GM21786 (cell line): ENCODE measurements around the gene PRAC2.
"Not testable (repeated sequence)": the region's sequence is repeated elsewhere in the genome, so short reads cannot be mapped to it uniquely, and the experiment has no call there.

Source experiments
- ATAC-seq: cut with Tn5 transposase; IDR thresholded peaks from one replicate; pipeline ENCODE4 v1.9.1; 2021; ENCODE audit not compliant: unreplicated experiment

The PRAC2 gene

DNA sequence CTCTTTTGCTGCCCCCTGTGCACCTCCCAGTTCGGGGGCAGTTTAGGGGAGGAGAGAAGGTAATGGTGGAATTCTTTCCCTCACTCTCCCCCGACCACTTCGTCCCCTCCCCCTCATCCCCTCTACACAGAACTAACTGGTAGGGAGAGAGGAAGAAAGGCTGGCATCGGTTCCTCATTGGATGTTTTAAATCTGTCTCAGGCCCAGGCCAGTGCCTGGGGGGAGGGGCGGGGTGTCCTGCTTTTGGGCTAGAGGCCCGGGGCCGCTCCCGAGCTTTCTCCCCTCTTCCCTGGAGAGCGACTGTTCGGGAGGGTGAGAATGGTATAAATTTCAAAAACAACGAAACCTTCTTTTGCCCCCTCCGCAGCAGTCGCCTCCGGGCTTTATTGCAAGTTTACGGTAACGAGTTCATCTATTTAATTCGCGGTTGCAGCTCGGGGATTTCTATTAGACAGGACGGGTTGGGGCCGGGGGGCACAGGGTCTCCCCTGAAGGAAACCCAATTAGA is at the start of gene PRAC2:
Gene PRAC2, plus strand, starts transcription at position 271 of the 508 bp plus-strand sequence. CDS start 1,226 bp downstream, outside the sequence.
- no peak for ATAC-seq

DNA sequence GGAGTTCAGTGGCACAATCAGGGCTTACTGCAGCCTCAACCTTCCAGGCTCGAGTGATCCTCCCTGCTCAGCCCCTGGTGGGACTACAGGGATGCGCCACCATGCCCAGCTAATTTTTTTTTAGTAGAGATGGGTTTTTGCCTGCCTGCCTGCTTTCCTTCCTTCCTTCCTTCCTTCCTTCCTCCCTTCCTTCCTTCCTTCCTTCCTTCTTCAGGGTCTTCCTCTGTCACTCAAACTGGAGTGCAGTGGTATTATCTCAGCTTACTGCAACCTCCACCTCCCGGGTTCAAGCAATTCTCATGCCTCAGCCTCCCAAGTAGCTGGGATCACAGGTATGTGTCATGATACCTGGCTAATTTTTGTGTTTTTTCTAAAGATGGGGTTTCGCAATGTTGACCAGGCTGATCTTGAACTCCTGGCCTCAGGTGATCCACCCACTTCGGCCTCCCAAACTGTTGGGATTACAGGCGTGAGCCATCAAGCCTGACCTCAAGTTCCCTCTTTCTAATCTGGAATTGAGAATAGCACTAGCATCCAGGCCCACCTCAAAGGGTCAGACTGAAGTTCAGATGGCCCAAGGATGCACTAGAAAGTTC is 45.9 kb upstream of the PRAC2 start:
- no peak for ATAC-seq

DNA sequence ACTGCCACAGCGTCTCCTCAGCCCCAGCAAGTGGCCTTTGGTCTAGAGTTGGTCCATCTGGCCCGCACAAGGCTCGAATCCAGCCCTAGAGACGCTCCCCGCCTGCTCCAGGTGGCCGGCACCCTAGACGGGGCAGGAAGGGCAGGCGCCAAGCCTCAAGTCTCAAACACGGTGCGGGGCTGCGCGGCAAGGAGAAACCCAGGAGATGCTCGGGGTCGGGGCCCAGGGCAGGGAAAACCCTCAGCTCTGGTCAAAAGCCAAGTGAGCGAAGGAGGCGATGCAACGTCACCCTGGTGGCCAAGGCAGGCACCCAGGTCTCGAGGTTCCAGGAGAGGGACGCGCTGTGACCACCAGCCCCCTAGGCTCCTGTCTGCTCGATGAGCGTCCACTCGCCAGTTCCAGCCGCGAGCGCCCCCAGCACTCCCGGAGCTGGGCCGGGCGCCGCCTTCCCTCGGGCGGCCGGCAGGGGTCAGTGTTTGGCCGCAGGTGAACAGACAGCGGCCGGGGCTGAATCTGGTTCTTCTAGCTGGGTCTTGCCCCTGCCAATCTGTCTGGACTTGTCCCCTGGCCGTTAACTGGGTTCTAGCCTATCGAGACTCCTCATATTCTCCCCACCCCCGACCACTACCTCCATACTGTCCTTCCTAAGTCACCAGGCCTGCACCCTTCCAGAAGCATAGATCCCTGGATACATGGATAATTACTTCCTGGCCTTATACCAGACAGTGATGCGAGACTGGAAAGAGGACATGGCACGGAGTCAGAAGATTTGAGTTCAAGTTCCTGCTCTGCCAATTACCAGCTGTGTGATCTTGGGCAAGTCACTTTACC is 44.6 kb upstream of the PRAC2 start:
- ATAC-seq: no peak

DNA sequence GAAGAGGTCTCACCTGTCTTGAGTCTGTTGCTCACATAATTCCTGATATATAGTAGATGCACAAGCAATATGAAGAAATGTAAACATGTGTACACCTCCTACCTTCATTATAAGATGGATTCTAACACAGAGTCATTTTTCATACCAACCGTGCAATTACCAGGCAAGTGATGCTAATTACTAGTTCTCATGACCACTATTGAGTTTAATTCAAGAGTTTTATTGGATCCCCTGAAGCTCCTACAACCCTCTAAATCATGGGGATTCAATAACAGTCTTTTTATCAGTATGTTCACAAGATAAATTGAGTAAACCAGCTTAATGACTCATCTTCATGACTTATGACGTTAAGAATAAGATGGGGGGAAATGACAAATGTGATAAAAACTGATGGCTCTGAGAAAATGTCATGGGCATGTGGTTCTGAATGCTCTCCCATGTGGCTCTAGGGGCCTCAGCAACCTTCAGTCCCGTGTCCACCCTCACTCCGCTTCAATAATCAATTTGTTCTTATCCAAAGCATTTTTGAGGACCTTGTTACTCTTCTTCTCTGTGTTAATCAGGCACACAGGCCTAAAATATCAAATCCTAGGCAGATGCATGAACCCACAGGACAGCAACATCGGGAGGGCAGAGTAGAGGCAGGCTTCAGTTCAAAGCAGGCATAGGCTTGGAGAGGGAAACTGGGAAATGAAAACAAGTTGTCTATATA is 43.4 kb upstream of the PRAC2 start:
- no peak for ATAC-seq

DNA sequence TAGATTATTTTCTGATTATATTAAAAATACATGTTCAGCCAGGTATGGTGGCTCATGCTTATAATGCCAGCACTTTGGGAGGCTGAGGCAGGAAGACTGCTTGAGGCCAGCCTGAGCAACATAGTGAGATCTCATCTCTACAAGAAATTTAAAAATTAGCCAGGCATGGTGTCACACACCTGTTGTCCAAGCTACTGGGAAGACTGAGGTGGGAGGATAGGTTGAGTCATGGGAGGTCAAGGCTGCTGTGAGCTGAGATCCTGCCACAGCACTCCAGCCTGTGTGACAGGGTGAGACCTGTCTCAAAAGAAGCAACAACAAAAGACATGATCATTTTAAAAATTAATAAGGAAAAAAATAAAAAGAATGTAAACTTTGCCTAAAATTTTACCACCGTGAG is 41.4 kb upstream of the PRAC2 start:
- ATAC-seq: no peak

DNA sequence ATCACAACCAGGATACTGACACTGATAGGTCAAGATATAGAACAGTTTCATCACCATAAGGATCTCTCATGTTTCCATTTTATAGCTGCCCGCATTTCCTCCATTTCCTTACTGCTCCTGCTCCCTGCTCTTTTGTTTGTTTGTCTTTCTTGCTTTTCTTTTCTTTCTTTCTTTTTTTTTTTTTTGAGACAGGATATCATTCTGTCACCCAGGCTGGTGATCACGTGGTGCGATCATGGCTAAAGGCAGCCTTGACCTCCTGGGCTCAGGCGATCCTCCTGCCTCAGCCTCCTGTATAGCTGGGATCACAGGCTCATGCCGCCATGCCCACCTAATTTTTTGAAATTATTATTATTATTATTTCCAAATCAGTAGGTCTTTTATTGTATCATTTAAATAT is 32.3 kb upstream of the PRAC2 start:
- ATAC-seq: no peak

DNA sequence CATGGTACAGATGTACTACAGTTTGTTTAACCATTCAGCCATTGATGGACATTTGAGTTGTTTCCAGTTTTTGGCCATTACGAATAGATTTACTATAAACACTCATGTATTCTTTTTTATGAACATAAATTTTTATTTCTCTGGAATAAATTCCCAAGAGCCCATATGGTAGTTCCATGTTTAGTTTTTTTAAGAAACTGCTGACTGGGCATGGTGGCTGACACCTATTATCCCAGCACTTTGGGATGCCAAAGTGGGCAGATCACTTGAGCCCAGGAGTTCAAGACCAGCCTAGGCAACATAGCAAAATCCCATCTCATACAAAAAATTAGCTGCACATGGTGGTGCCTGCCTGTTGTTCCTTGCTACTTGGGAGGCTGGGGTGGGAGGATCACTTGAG is 30.9 kb upstream of the PRAC2 start:
- no peak for ATAC-seq

DNA sequence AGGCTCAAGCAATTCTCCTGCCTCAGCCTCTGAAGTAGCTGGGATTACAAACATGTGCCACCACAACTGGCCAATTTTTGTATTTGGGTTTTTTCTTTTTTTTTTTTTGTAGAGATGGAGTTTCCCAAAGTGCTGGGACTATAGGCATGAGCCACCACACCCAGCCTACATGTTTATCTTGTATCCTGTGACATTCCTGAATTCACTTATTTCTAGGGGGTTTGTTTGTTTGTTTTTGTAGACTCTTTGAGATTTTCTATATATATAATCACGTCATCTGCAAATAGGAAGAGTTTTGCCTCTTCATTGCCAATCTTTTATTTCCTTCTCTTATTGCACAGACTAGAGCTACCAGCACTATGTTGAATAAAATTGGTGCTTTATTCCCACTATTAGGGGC is 29.8 kb upstream of the PRAC2 start:
- ATAC-seq: no peak

DNA sequence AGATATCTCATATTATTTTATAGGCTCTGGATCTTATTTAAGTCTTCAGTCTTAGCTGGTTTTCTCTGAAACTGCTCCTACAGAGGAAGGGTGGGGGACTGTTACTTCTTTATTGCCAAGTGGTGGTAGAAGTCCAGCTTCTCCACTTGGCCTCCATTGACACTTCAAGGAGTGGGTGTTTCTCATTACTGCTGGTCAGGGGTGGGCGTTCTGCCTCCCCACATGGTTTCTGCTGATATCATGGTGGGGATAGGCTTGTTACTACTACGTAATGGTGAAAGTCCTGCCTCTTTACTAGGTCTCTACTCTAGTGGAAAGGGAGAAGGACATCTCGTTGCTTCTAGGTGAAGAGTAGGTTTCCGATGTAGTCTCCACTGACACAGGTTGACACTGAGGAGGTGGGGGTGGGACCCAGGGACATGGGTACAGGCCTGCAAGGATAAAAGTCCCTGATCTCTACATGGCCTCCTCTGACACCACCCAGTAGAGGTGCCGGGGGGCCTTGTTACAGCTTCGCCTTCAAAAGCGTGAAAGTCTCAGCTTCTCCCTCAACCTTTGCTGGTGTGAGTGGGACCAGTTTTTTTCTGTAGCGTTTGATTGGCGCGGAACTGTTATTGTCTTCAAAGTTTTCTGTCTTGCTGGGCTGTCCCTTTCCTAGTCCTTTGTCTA is 21.0 kb upstream of the PRAC2 start:
- ATAC-seq: no peak

DNA sequence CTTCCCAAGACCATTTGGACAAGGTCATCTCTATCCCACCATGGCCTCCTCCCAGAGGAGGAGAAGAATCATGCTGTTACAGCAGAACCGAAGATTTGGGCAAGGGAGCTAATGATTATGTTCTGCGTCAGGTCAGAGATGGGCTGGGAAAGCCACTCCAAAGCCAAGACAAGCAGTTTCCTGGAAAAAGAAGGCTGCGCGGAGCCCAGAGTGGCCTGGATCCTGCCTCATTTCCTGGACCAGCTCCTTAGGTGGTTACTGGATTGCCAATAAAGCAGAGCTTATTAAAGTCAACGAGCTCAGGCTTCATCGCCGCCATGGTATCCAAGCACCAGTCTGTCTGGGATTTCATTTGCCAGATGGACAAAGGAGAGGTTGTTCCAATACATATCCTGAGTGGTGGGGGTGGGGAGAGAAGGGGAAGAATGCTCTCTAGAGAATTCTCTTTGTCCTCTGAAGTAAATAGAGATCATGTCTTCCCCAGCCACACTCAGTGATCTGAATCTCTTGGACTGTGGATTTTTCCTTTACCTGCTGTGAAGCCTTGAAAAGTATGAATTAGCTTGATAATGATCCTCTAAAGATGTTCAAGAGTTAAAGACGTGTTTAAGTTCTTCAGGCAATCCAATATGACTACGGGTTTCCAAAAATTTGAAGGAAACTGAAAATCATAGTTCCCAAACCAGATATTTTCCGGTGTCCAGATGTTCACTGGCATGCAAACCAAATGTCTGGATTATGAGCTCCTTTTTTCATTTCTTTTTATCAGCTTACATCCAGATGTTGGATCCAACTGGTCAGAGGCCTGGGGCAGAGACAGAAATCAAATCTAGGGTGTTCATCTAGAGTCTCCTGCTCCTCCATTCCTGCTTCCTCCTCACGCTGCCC is 18.4 kb upstream of the PRAC2 start:
- ATAC-seq: no peak

DNA sequence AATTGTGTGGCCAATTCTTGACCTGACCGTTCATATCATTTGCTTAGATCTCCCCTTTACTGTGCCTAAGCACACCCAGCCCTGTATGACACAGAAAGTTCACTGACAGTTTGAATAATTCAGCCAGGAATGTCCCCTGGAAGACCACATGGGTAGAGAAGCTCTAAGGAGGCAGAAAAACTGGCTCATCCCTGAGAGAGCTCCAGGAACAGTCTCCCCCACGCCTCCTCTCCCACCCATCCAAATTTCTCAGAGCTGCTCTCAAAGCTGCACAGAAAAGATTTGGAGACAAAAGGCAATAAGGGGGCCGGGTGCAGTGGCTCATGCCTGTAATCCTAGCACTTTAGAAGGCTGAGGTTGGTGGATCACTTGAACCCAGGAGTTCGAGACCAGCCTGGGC is 11.9 kb upstream of the PRAC2 start:
- no peak for ATAC-seq

DNA sequence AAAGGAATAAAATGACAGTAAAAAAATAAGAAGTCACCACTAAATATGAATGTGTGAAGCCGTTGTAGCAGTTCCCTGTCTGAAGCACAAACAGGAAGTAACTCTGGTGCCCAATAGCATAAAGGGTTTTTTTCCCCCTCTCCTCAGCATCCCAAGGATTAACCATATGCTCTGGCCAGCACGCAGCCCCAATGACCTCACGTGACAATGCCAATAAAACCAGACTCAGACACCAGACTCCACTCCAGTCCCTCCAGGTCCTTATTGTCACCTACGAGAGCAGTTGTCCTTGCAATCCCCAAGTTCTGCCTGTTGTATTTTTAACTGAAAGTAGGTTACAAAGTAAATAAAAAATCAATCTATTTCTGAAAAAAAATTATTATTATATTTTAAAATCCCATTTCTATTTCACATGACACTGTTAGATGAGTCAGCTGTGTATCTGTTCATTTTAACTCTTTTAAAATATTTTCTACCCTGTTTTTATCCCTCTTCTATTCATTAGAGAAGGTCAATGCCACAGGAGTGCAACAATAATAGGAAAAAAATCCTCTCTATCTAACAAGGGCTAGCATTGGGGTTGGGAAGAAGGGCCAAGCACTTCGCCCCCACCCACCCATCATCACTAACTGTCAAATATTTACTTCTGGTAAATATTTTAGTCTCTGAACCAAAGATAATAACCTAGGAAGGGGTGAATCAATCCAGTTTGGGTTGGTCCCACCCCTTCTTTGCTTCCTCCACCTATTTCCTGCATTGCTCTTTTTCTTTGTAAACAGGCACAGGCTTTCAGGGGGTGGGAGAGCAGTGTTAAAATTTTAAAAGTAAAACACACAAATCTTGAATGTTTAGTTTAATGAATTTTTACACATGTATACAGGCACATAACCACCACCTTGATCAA is 7.2 kb upstream of the PRAC2 start:
- ATAC-seq: no peak

DNA sequence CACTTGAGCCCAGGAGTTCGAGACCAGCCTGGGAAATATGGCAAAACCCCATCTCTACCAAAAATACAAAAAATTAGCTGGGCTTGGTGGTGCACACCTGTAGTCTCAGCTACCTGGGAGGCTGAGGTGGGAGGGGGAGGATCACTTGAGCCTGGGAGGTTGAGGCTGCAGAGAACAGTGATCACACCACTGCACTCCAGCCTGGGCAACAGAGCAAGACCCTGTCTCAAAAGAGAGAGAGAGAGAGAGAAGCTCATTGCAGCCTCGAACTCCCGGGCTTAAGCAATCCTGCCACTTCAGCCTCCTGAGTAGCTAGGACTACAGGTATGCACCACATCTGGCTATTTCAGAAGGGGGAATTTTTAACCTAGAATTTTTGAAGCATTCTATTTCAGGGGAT is 6.4 kb upstream of the PRAC2 start:
- ATAC-seq: not testable (repeated sequence)

DNA sequence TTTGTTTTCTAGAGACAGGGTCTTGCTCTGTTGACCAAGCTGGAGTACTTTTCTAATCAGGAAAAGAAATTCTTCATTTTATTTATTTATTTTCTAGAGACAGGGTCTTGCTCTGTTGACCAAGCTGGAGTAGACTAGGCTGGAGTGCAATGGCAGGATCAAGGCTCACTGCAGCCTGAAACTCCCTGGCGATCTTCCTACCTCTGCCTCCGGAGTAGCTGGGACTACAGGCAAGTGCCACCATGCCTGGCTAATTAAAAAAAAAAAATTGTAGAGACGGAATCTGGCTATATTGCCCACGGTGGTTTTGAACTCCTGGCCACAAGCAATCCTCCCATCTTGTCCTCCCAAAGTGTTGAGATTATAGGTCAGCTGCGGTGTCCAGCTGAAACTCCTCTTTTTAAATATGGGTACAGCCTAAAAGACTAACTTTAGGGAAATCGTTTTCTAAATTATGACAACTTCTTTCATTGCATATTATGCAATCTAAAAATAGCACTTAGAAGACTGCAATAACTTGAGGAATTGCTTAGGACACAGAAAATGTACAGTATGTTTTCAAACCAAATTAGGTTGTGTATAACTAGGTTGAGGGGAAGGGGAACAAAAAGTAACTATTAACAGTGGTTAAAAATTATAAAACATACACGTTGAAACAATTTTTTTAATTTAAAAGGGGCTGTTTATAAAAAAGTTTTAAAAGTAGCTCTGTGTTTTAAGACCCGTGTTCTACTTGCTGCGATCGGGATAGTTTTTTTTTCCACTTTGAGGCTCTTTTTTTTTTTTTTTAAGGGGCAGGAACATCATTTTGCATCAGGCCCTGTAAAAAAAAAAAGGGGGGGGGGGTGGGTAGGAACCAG is 5.4 kb upstream of the PRAC2 start:
- no peak for ATAC-seq

DNA sequence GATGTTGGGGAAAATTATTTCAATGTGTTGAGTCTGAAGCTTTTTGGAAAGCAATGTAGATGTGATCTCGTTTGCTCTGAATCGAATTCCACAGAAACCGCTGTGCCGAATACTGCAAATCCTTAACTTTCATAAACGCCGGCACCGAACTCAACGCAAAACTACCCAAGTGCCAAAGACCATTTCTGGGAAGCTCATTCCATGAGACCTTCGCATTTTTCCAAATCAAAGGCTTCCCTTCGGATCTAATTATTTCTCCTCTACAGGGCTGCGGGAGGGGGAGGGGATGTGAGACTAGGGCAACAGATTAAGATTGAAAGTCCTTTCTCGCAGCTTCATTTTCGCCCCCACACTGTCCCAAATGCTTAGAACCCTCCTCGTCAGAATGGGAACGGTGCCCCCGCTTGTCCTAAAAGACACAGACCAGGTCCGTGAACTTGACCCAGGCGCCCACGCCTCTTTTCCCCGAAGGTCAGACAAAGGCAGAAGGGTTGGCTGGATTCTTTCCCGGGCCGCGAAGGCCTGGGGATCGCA is 4.7 kb upstream of the PRAC2 start:
- ATAC-seq: no peak

DNA sequence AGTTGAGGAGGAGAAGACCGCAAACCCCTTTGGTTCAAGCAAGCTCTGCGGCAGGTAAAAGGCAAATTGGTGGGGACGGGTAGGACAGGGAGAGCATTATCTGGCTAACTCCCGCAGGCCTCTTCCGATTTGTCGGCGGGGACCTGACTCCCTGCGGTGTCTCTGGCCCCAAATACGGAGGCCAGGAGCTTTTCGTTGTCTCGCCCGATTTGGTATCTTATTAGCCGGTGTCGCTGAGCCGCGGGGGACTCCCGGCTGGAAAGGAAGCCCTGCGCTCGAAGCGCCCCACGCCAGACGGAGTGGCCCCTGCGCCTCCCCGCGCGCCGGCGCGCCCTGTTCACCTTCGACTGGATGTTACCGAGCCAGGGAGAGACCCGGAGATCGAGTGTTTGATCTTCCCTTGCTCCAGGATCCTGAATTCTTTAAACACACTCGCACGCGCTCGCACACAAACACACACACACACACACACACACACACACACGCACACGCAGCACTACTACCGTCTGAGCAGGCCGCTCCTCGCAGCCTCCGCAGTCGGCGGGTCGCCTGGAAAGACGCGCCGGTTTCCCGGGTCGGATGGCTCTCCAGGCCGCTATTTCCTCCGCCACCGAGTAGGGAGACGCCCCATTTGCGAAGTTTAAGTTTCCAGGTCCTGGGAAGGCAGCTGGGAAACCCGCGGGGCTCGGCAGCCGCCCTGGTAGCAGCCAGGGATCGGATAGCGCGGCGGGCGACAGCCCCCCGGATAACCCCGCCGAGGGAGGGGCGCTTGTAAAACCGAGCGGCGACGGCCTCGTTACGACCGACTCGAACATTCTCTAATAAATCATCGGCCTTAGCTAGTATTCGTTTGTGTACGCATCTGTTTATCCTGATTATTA is 4.0 kb upstream of the PRAC2 start:
- ATAC-seq: no peak

DNA sequence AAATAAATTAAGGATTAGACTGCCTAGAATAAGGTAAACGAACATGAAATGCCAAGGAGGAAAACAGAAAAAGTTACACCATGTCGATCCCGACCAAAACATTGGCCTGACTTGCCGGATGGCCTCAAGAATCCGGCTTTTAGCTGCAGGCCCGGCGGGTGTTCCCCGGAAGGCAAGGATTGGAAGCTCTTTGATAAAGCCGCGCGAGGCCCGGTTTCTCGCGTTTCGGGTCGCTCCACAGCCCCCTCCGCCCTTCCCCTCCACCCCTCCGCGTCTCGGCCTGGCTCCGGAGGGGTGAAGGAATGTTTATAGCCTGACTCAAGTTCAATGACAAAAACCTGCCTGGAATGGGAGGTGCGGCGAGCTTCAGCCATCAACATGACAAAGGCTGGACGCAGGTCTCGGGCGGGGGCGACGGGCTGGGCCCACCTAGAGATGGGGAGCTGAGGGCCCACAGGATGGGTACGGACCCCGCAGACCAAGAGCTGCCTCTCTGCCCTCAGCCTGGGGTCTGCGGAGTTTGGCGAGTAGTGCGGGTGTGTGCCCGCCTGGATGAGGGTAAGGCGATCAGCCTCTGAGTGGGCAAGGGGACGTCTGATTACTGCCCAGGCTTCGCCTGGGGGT is 3.2 kb upstream of the PRAC2 start:
- no peak for ATAC-seq
